Neural cell (in vitro differentiated cells): ENCODE measurements around the gene HBG1. TPM values are rescaled to one million over a fixed set of nuclear protein-coding genes. Genes with fewer than 3 reads are reported as not detected.

Experiments used
- H2AFZ ChIP-seq: fragments of 200-600, 300-800 bp; sonication (generic), shearing (Covaris generic); 2 replicates; pipeline ENCODE4 v1.6.0; 2014; ENCODE audit warnings: low read depth, mild to moderate bottlenecking, antibody characterized with exemption, low read length, moderate library complexity
- H3F3A ChIP-seq: fragments of 200-600 bp; shearing (Covaris generic); 2 replicates; pipeline ENCODE4 v1.6.1; 2016; ENCODE audit warnings: mild to moderate bottlenecking, moderate library complexity, mixed read lengths, antibody characterized with exemption, low read length; ENCODE audit not compliant: insufficient read depth, poor library complexity, severe bottlenecking
- H3K27ac ChIP-seq: fragments of 200-600, 300-800 bp; sonication (generic), shearing (Covaris generic); 2 replicates; pipeline ENCODE4 v1.5.1; 2014; ENCODE audit warnings: mild to moderate bottlenecking, low read length, moderate library complexity
- H3K27me3 ChIP-seq: fragments of 300-800, 200-600 bp; sonication (generic), shearing (Covaris generic); 2 replicates; pipeline ENCODE4 v1.6.0; 2014; ENCODE audit warnings: mild to moderate bottlenecking, low read depth, low read length, moderate library complexity; ENCODE audit not compliant: insufficient read depth
- H3K36me3 ChIP-seq: fragments of 300-800, 200-600 bp; sonication (generic), shearing (Covaris generic); 2 replicates; pipeline ENCODE4 v1.5.1; 2014; ENCODE audit warnings: mild to moderate bottlenecking, antibody characterized with exemption, low read length, moderate library complexity; ENCODE audit not compliant: insufficient read depth
- H3K4me2 ChIP-seq: fragments of 300-800, 200-600 bp; sonication (generic), shearing (Covaris generic); 2 replicates; pipeline ENCODE4 v1.6.0; 2014; ENCODE audit warnings: mild to moderate bottlenecking, low read length
- H3K4me3 ChIP-seq: fragments of 300-800, 200-600 bp; sonication (generic), shearing (Covaris generic); 2 replicates; pipeline ENCODE4 v1.5.1; 2014; ENCODE audit warnings: mild to moderate bottlenecking, low read length, moderate library complexity
- H3K79me2 ChIP-seq: fragments of 200-600 bp; shearing (Covaris generic); replicated peaks from 2 replicates; pipeline ENCODE4 v1.6.0; 2014; ENCODE audit warnings: mild to moderate bottlenecking, low read length, moderate library complexity; ENCODE audit not compliant: insufficient read depth
- H3K9ac ChIP-seq: fragments of 300-800, 200-600 bp; sonication (generic), shearing (Covaris generic); 2 replicates; pipeline ENCODE4 v1.6.1; 2016; ENCODE audit warnings: mild to moderate bottlenecking, low read length, mixed read lengths
- H3K9me2 ChIP-seq: fragments of 200-600 bp; shearing (Covaris generic); 2 replicates; pipeline ENCODE4 v1.6.1; 2016; ENCODE audit warnings: mild to moderate bottlenecking, low read length, mixed read lengths; ENCODE audit not compliant: insufficient read depth
- H3K9me3 ChIP-seq: fragments of 200-600, 300-800 bp; sonication (generic), shearing (Covaris generic); 2 replicates; pipeline ENCODE4 v1.6.1; 2016; ENCODE audit warnings: mild to moderate bottlenecking, mixed run types, low read length, moderate library complexity, mixed read lengths
- H4K20me1 ChIP-seq: fragments of 200-600 bp; shearing (Covaris generic); 2 replicates; pipeline ENCODE4 v1.6.1; 2016; ENCODE audit warnings: mild to moderate bottlenecking, mixed run types; ENCODE audit not compliant: insufficient read depth
- EP300 ChIP-seq: fragments of 450-650 bp; conservative IDR thresholded peaks from 2 replicates; pipeline ENCODE4 v1.6.1; 2014; ENCODE audit warnings: antibody characterized with exemption, mild to moderate bottlenecking, moderate library complexity; ENCODE audit not compliant: poor library complexity, severe bottlenecking
- EZH2 ChIP-seq: fragments of 200-600, 300-800 bp; shearing (Covaris generic), sonication (generic); IDR thresholded peaks from 2 replicates; pipeline ENCODE4 v1.6.1; 2014; ENCODE audit warnings: antibody characterized with exemption, low read length, borderline replicate concordance, mild to moderate bottlenecking; ENCODE audit not compliant: insufficient read depth, poor library complexity, severe bottlenecking
- MXI1 ChIP-seq: fragments of 450-650 bp; conservative IDR thresholded peaks from 2 replicates; pipeline ENCODE4 v1.6.1; 2014; ENCODE audit warnings: antibody characterized with exemption, mild to moderate bottlenecking; ENCODE audit not compliant: poor library complexity, severe bottlenecking
- POLR2AphosphoS5 ChIP-seq: IDR thresholded peaks from 2 replicates; pipeline ENCODE4 v1.6.1; 2012
- RAD21 ChIP-seq: fragments of 450-650 bp; conservative IDR thresholded peaks from 2 replicates; pipeline ENCODE4 v1.6.1; 2014; ENCODE audit warnings: antibody characterized with exemption, mild to moderate bottlenecking, moderate library complexity
- REST ChIP-seq: IDR thresholded peaks from 2 replicates; pipeline ENCODE4 v1.6.1; 2012; ENCODE audit warnings: borderline replicate concordance
- SMC3 ChIP-seq: fragments of 450-650 bp; conservative IDR thresholded peaks from 2 replicates; pipeline ENCODE4 v1.6.1; 2014; ENCODE audit warnings: antibody characterized with exemption, mild to moderate bottlenecking, moderate library complexity; ENCODE audit not compliant: poor library complexity
- TAF1 ChIP-seq: IDR thresholded peaks from 2 replicates; pipeline ENCODE4 v1.6.1; 2012; ENCODE audit warnings: low read depth
- polyA plus RNA-seq: library from polyadenylated mRNA; depleted of rRNA; stranded (reverse); fragments of >200 nt; gene quantifications from 2 replicates; pipeline ENCODE4 v1.2.3, GENCODE V29; 2014
- TF ChIP-seq, protein P1 (sequence below): fragments of 450-650 bp; IDR thresholded peaks from 2 replicates; pipeline ENCODE4 v1.5.1; 2014; ENCODE audit warnings: antibody characterized with exemption, mild to moderate bottlenecking, moderate library complexity; ENCODE audit not compliant: poor library complexity, severe bottlenecking

HBG1 gene
- polyA plus RNA-seq, 1 donor from 2014 or later = not detected

DNA sequence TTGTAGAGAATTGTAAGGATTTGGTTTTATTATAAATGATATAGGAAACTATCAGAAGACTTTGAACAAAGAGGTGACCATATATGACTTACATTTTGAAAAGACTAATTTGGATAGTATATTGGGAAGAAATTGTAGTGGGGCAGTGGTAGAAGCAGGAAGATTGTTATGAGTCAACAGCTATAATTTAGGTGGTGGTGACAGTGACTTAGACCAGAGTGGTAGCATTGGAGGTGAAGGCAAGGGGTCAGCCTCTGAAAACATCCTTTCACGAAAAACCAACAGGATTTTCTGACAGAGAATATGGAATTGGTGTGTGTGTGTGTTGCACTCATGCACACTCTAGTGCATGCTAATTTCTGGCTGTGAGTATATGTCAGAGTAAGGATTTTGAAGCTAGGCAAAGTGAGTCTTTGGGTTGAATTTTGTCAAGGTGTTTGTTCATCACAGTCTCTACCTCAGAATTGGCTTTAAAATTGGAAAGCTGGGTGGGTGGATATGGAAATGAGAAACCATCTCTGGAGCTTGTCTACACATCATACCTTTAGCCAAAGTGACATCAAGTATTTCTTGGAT lies 28.2 kb upstream of the HBG1 start:
- Histone ChIP-seq H3K4me3 (no peak overlapping the region), H3F3A (no peaks in the 10 kb centered on the region), H4K20me1 (no peaks in the 10 kb centered on the region), H3K9ac (no peak overlapping the region), H3K9me2 (no peaks in the 10 kb centered on the region), H3K4me2 (no peak overlapping the region), H3K79me2 (no peaks in the 10 kb centered on the region), H3K9me3 (no peaks in the 10 kb centered on the region), H3K27ac (no peak overlapping the region), H3K36me3 (no peaks in the 10 kb centered on the region), H3K27me3 (no peaks in the 10 kb centered on the region), H2AFZ (no peak overlapping the region)
- TF ChIP-seq MXI1 (no peak), REST (no peak), POLR2AphosphoS5 (no peak), TAF1 (no peak), SMC3 (no peak), EZH2 (no peak), EP300 (no peak), RAD21 (no peak)
- TF ChIP-seq, protein P1, sequence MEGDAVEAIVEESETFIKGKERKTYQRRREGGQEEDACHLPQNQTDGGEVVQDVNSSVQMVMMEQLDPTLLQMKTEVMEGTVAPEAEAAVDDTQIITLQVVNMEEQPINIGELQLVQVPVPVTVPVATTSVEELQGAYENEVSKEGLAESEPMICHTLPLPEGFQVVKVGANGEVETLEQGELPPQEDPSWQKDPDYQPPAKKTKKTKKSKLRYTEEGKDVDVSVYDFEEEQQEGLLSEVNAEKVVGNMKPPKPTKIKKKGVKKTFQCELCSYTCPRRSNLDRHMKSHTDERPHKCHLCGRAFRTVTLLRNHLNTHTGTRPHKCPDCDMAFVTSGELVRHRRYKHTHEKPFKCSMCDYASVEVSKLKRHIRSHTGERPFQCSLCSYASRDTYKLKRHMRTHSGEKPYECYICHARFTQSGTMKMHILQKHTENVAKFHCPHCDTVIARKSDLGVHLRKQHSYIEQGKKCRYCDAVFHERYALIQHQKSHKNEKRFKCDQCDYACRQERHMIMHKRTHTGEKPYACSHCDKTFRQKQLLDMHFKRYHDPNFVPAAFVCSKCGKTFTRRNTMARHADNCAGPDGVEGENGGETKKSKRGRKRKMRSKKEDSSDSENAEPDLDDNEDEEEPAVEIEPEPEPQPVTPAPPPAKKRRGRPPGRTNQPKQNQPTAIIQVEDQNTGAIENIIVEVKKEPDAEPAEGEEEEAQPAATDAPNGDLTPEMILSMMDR = no peak

- Histone ChIP-seq H3K4me2 (no peak overlapping the region), H4K20me1 (no peaks in the 10 kb centered on the region), H3K9ac (no peak overlapping the region), H3F3A (no peaks in the 10 kb centered on the region), H3K9me3 (no peaks in the 10 kb centered on the region), H3K36me3 (no peaks in the 10 kb centered on the region), H3K9me2 (no peaks in the 10 kb centered on the region), H3K27ac (no peak overlapping the region), H2AFZ (no peak overlapping the region), H3K4me3 (no peak overlapping the region), H3K27me3 (no peaks in the 10 kb centered on the region), H3K79me2 (no peaks in the 10 kb centered on the region)
- TF ChIP-seq TAF1 = no peak
- TF ChIP-seq EZH2 = no peak
- no peak for TF ChIP-seq EP300
- TF ChIP-seq POLR2AphosphoS5 = no peak
- no peak for TF ChIP-seq REST
- TF ChIP-seq RAD21 = no peak
- no peak for TF ChIP-seq SMC3
- no peak for TF ChIP-seq MXI1
- TF ChIP-seq, protein P1 = no peak
Measured at GRCh38 chr11:5276697-5277096, 27.0 kb upstream of the HBG1 start.
